OCI-LY1 (cell line): ENCODE measurements around the gene FNDC5.

Experiments used
- EZH2 ChIP-seq: fragments of 200-600 bp; sonication (generic), shearing (Covaris generic); IDR thresholded peaks from 2 replicates; pipeline ENCODE4 v1.8.0; 2017; ENCODE audit warnings: borderline replicate concordance, mixed run types, mild to moderate bottlenecking, antibody characterized with exemption, low read length, moderate library complexity, mixed read lengths
- TF ChIP-seq, protein P1 (sequence below): fragments of 200-600 bp; sonication (generic), shearing (Covaris generic); IDR thresholded peaks from 2 replicates; pipeline ENCODE4 v1.5.1; 2017; ENCODE audit warnings: mild to moderate bottlenecking, antibody characterized with exemption, low read length, moderate library complexity, mixed read lengths

GRCh38 chr1:32881871-32882850 lies 11.4 kb upstream of the FNDC5 start:
- TF ChIP-seq, protein P1, sequence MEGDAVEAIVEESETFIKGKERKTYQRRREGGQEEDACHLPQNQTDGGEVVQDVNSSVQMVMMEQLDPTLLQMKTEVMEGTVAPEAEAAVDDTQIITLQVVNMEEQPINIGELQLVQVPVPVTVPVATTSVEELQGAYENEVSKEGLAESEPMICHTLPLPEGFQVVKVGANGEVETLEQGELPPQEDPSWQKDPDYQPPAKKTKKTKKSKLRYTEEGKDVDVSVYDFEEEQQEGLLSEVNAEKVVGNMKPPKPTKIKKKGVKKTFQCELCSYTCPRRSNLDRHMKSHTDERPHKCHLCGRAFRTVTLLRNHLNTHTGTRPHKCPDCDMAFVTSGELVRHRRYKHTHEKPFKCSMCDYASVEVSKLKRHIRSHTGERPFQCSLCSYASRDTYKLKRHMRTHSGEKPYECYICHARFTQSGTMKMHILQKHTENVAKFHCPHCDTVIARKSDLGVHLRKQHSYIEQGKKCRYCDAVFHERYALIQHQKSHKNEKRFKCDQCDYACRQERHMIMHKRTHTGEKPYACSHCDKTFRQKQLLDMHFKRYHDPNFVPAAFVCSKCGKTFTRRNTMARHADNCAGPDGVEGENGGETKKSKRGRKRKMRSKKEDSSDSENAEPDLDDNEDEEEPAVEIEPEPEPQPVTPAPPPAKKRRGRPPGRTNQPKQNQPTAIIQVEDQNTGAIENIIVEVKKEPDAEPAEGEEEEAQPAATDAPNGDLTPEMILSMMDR = no peak
- TF ChIP-seq EZH2 = no peak
